Mononuclear cell (primary cell): ENCODE measurements around the gene TMEM221. TPM values are rescaled to one million over a fixed set of nuclear protein-coding genes. Genes with fewer than 3 reads are reported as not detected.
A peak's percentile ranks its signal among the peaks of the same experiment; 100 is the strongest.

ENCODE experiments used
- H3K27me3 ChIP-seq: 2 replicates; pipeline ENCODE4 v1.6.0; 2011; ENCODE audit warnings: low read length, control low read depth; ENCODE audit not compliant: insufficient read depth
- H3K4me1 ChIP-seq: 2 replicates; pipeline ENCODE4 v1.5.1; 2011; ENCODE audit warnings: mild to moderate bottlenecking, low read length, control low read depth; ENCODE audit not compliant: insufficient read depth
- H3K4me3 ChIP-seq: 2 replicates; pipeline ENCODE4 v1.5.1; 2011; ENCODE audit warnings: mild to moderate bottlenecking, low read length, moderate library complexity
- H3K9me3 ChIP-seq: 2 replicates; pipeline ENCODE4 v1.5.1; 2011; ENCODE audit warnings: low read depth, mild to moderate bottlenecking, control low read depth, low read length
- total RNA-seq: library from RNA; depleted of rRNA; stranded (reverse); fragments of >200 nt; gene quantifications from one replicate; pipeline ENCODE4 v1.2.3, GENCODE V29; 2012

TMEM221 gene
- total RNA-seq, 1 donor, result not detected

GRCh38 chr19:17435218-17435617, 13.2 kb downstream of the TMEM221 start:
- H3K27me3 ChIP-seq, result no peaks in the 10 kb centered on the region
- H3K9me3 ChIP-seq, result no peaks in the 10 kb centered on the region
- no peak overlapping the region for H3K4me3 ChIP-seq
- no peaks in the 10 kb centered on the region for H3K4me1 ChIP-seq

GRCh38 chr19:17431417-17431816, 17.1 kb downstream of the TMEM221 start:
- Histone ChIP-seq H3K9me3 (no peaks in the 10 kb centered on the region), H3K4me1 (no peaks in the 10 kb centered on the region), H3K4me3 (no peak overlapping the region), H3K27me3 (no peaks in the 10 kb centered on the region)

GRCh38 chr19:17429641-17430113, 18.8 kb downstream of the TMEM221 start:
- no peak overlapping the region for H3K4me3 ChIP-seq
- no peaks in the 10 kb centered on the region for H3K4me1 ChIP-seq
- H3K27me3 ChIP-seq, result no peaks in the 10 kb centered on the region
- no peaks in the 10 kb centered on the region for H3K9me3 ChIP-seq

GRCh38 chr19:17424743-17425365, 23.6 kb downstream of the TMEM221 start:
- no peak overlapping the region for H3K4me3 ChIP-seq
- H3K9me3 ChIP-seq, result no peaks in the 10 kb centered on the region
- no peaks in the 10 kb centered on the region for H3K27me3 ChIP-seq
- H3K4me1 ChIP-seq, result peaks cover 8% of the 10 kb centered on the region

GRCh38 chr19:17423429-17424208, 24.8 kb downstream of the TMEM221 start:
- H3K27me3 ChIP-seq, result no peaks in the 10 kb centered on the region
- H3K9me3 ChIP-seq, result no peaks in the 10 kb centered on the region
- H3K4me3 ChIP-seq, result no peak overlapping the region
- peaks cover 17% of the 10 kb centered on the region for H3K4me1 ChIP-seq

GRCh38 chr19:17421942-17422341, 26.5 kb downstream of the TMEM221 start:
- no peaks in the 10 kb centered on the region for H3K9me3 ChIP-seq
- no peak overlapping the region for H3K4me3 ChIP-seq
- H3K4me1 ChIP-seq, result peaks cover 17% of the 10 kb centered on the region
- H3K27me3 ChIP-seq, result no peaks in the 10 kb centered on the region

GRCh38 chr19:17420475-17420924, 28.0 kb downstream of the TMEM221 start:
- Histone ChIP-seq H3K4me1 (peaks cover 17% of the 10 kb centered on the region), H3K27me3 (no peaks in the 10 kb centered on the region), H3K4me3 (peak overlapping the region; percentile 62), H3K9me3 (no peaks in the 10 kb centered on the region)

- Histone ChIP-seq H3K27me3 (no peaks in the 10 kb centered on the region), H3K4me3 (peak within 1 kb of the TSS; percentile 62), H3K9me3 (no peaks in the 10 kb centered on the region), H3K4me1 (peaks cover 17% of the 10 kb centered on the region)
These were observed 28.6 kb downstream of the TMEM221 start, which contains the start of gene MVB12A for GRCh38 chr19:17419621-17420474. MVB12A (plus strand) TSS chr19:17420047; CDS start chr19:17420136, 89 bp downstream.

GRCh38 chr19:17419154-17419620, 29.3 kb downstream of the TMEM221 start:
- peak overlapping the region; percentile 62 for H3K4me3 ChIP-seq
- H3K9me3 ChIP-seq, result no peaks in the 10 kb centered on the region
- no peaks in the 10 kb centered on the region for H3K27me3 ChIP-seq
- H3K4me1 ChIP-seq, result peaks cover 17% of the 10 kb centered on the region

GRCh38 chr19:17418710-17419109, 29.8 kb downstream of the TMEM221 start:
- H3K27me3 ChIP-seq, result no peaks in the 10 kb centered on the region
- H3K4me1 ChIP-seq, result peaks cover 17% of the 10 kb centered on the region
- no peak overlapping the region for H3K4me3 ChIP-seq
- H3K9me3 ChIP-seq, result no peaks in the 10 kb centered on the region

- Histone ChIP-seq H3K9me3 (no peaks in the 10 kb centered on the region), H3K4me1 (peaks cover 9% of the 10 kb centered on the region), H3K4me3 (no peak overlapping the region), H3K27me3 (no peaks in the 10 kb centered on the region)
These were observed 33.3 kb downstream of the TMEM221 start for GRCh38 chr19:17415121-17415520.

GRCh38 chr19:17414097-17414496, 34.4 kb downstream of the TMEM221 start:
- Histone ChIP-seq H3K27me3 (no peaks in the 10 kb centered on the region), H3K4me3 (no peak overlapping the region), H3K4me1 (peaks cover 4% of the 10 kb centered on the region), H3K9me3 (no peaks in the 10 kb centered on the region)

- H3K9me3 ChIP-seq, result no peaks in the 10 kb centered on the region
- H3K27me3 ChIP-seq, result no peaks in the 10 kb centered on the region
- peaks cover 4% of the 10 kb centered on the region for H3K4me1 ChIP-seq
- H3K4me3 ChIP-seq, result no peak overlapping the region
These were observed 36.7 kb downstream of the TMEM221 start for GRCh38 chr19:17411801-17412200.

- no peak overlapping the region for H3K4me3 ChIP-seq
- no peaks in the 10 kb centered on the region for H3K27me3 ChIP-seq
- H3K9me3 ChIP-seq, result no peaks in the 10 kb centered on the region
- peaks cover 17% of the 10 kb centered on the region for H3K4me1 ChIP-seq
These were observed 38.5 kb downstream of the TMEM221 start for GRCh38 chr19:17409990-17410389.

- H3K27me3 ChIP-seq, result no peaks in the 10 kb centered on the region
- no peaks in the 10 kb centered on the region for H3K9me3 ChIP-seq
- H3K4me3 ChIP-seq, result peak overlapping the region; percentile 57
- peaks cover 33% of the 10 kb centered on the region for H3K4me1 ChIP-seq
These were observed 41.6 kb downstream of the TMEM221 start for GRCh38 chr19:17406887-17407196.
